Measurements from ENCODE around the gene SHOC1.

DNA sequence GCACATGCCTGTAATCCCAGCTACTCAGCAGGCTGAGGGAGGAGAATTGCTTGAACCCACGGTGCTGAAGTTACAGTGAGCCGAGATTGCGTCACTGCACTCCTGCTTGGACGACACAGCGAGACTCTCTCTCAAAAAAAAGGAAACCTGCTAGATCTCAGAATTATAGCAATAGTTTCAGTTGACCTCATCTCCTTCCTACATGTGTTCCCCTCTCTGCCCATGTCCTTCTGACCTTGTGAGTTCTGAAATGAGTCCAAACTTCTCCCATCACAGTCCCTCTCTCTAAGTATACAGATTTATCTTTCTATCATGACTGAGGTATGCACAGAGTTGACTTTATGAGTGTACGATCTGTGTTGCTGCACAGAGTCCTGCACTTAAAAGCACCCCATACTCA lies 44.6 kb upstream of the SHOC1 start:
- TF ChIP-seq, protein P1, sequence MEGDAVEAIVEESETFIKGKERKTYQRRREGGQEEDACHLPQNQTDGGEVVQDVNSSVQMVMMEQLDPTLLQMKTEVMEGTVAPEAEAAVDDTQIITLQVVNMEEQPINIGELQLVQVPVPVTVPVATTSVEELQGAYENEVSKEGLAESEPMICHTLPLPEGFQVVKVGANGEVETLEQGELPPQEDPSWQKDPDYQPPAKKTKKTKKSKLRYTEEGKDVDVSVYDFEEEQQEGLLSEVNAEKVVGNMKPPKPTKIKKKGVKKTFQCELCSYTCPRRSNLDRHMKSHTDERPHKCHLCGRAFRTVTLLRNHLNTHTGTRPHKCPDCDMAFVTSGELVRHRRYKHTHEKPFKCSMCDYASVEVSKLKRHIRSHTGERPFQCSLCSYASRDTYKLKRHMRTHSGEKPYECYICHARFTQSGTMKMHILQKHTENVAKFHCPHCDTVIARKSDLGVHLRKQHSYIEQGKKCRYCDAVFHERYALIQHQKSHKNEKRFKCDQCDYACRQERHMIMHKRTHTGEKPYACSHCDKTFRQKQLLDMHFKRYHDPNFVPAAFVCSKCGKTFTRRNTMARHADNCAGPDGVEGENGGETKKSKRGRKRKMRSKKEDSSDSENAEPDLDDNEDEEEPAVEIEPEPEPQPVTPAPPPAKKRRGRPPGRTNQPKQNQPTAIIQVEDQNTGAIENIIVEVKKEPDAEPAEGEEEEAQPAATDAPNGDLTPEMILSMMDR (IDR thresholded peaks at IDR 0.05; ENCODE audit: low read depth, low read length): no peak
- TF ChIP-seq MAX (IDR thresholded peaks at IDR 0.05; ENCODE audit: low read depth, low read length): no peak

Measured in NB4 (cell line).